DOHH2 (cell line): ENCODE results near the gene ZNF366.

Experiments
- H3F3A ChIP-seq: fragments of 200-600 bp; sonication (generic), shearing (Covaris generic); 2 replicates; pipeline ENCODE4 v1.6.0; 2016; ENCODE audit warnings: antibody characterized with exemption, mild to moderate bottlenecking; ENCODE audit not compliant: control insufficient read depth, insufficient read depth
- H3K27ac ChIP-seq: fragments of 200-600 bp; sonication (generic); 2 replicates; pipeline ENCODE4 v1.5.1; 2014; ENCODE audit warnings: low read depth, mild to moderate bottlenecking, low read length, moderate library complexity
- H3K27me3 ChIP-seq: fragments of 200-600 bp; sonication (generic); 2 replicates; pipeline ENCODE4 v1.6.1; 2014; ENCODE audit warnings: mild to moderate bottlenecking, low read length, mixed read lengths; ENCODE audit not compliant: control insufficient read depth
- H3K36me3 ChIP-seq: fragments of 200-600 bp; sonication (generic); 2 replicates; pipeline ENCODE4 v1.6.1; 2014; ENCODE audit warnings: mild to moderate bottlenecking, low read length, moderate library complexity, mixed read lengths; ENCODE audit not compliant: control insufficient read depth
- H3K4me1 ChIP-seq: fragments of 200-600 bp; sonication (generic); 2 replicates; pipeline ENCODE4 v1.6.1; 2014; ENCODE audit warnings: mild to moderate bottlenecking, low read length, mixed read lengths; ENCODE audit not compliant: control insufficient read depth
- H3K4me2 ChIP-seq: fragments of 200-600 bp; sonication (generic); 2 replicates; pipeline ENCODE4 v1.6.0; 2014; ENCODE audit warnings: mild to moderate bottlenecking, low read length, moderate library complexity
- H3K4me3 ChIP-seq: fragments of 200-600 bp; sonication (generic); 2 replicates; pipeline ENCODE4 v1.5.1; 2014; ENCODE audit warnings: mild to moderate bottlenecking, low read length, mixed read lengths
- H3K79me2 ChIP-seq: fragments of 200-600 bp; sonication (generic); 2 replicates; pipeline ENCODE4 v1.6.1; 2014; ENCODE audit warnings: mild to moderate bottlenecking, low read length, mixed read lengths; ENCODE audit not compliant: control insufficient read depth
- H3K9me2 ChIP-seq: fragments of 200-600 bp; sonication (generic); replicated peaks from 2 replicates; pipeline ENCODE4 v1.6.1; 2014; ENCODE audit warnings: mild to moderate bottlenecking, low read length, mixed read lengths; ENCODE audit not compliant: control insufficient read depth
- H3K9me3 ChIP-seq: fragments of 200-600 bp; sonication (generic); 2 replicates; pipeline ENCODE4 v1.6.1; 2014; ENCODE audit warnings: antibody characterized with exemption, low read length, mixed read lengths; ENCODE audit not compliant: control insufficient read depth, insufficient read depth
- H4K20me1 ChIP-seq: fragments of 200-600 bp; sonication (generic); 2 replicates; pipeline ENCODE4 v1.6.0; 2014; ENCODE audit warnings: low read depth, mild to moderate bottlenecking, antibody characterized with exemption, low read length, moderate library complexity; ENCODE audit not compliant: control insufficient read depth, insufficient read depth
- EZH2phosphoT487 ChIP-seq: fragments of 200-600 bp; sonication (generic); IDR thresholded peaks from 2 replicates; pipeline ENCODE4 v1.6.1; 2017; ENCODE audit warnings: borderline replicate concordance, mild to moderate bottlenecking, antibody characterized with exemption, low read length, moderate library complexity, mixed read lengths
- TF ChIP-seq, protein P1 (sequence below): fragments of 200-600 bp; sonication (generic); IDR thresholded peaks from one replicate; pipeline ENCODE4 v1.5.1; 2014; ENCODE audit warnings: antibody characterized with exemption, mild to moderate bottlenecking, low read depth, low read length; ENCODE audit not compliant: poor library complexity, severe bottlenecking

The ZNF366 gene

DNA sequence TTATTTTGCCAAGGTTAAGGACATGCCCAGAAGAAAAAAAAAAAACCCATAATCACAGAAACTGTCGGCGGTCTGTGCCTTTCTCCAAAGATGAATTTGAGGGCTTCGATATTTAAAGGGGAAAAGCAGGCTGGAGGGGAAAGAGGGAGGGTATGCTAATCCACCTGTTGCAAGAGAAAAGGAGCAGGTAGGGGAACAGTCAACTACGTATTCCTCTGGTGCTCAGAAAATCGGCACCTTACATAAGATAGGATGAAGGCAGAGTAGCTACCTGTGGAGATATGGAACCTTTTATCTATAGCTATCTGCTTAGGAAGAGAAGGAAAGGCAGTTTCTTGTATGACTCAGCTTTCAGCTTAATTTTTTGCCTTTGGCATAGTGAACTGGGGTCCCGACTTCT is 109.4 kb downstream of the ZNF366 start:
- Histone ChIP-seq H3K9me2 (no peaks in the 10 kb centered on the region), H4K20me1 (no peaks in the 10 kb centered on the region), H3K9me3 (peaks cover 11% of the 10 kb centered on the region), H3K4me3 (no peak overlapping the region), H3K36me3 (no peaks in the 10 kb centered on the region), H3K27me3 (peaks cover 22% of the 10 kb centered on the region), H3F3A (no peaks in the 10 kb centered on the region), H3K4me1 (no peaks in the 10 kb centered on the region), H3K79me2 (no peaks in the 10 kb centered on the region), H3K4me2 (no peak overlapping the region), H3K27ac (no peak overlapping the region)
- no peak for TF ChIP-seq EZH2phosphoT487
- TF ChIP-seq, protein P1, sequence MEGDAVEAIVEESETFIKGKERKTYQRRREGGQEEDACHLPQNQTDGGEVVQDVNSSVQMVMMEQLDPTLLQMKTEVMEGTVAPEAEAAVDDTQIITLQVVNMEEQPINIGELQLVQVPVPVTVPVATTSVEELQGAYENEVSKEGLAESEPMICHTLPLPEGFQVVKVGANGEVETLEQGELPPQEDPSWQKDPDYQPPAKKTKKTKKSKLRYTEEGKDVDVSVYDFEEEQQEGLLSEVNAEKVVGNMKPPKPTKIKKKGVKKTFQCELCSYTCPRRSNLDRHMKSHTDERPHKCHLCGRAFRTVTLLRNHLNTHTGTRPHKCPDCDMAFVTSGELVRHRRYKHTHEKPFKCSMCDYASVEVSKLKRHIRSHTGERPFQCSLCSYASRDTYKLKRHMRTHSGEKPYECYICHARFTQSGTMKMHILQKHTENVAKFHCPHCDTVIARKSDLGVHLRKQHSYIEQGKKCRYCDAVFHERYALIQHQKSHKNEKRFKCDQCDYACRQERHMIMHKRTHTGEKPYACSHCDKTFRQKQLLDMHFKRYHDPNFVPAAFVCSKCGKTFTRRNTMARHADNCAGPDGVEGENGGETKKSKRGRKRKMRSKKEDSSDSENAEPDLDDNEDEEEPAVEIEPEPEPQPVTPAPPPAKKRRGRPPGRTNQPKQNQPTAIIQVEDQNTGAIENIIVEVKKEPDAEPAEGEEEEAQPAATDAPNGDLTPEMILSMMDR = no peak

- no peak for TF ChIP-seq EZH2phosphoT487
- TF ChIP-seq, protein P1 = peak; percentile 31
- H4K20me1 ChIP-seq = no peaks in the 10 kb centered on the region
- no peaks in the 10 kb centered on the region for H3K9me3 ChIP-seq
- no peaks in the 10 kb centered on the region for H3K79me2 ChIP-seq
- H3K4me3 ChIP-seq = no peak overlapping the region
- H3F3A ChIP-seq = no peaks in the 10 kb centered on the region
- H3K4me2 ChIP-seq = no peak overlapping the region
- no peaks in the 10 kb centered on the region for H3K36me3 ChIP-seq
- H3K4me1 ChIP-seq = no peaks in the 10 kb centered on the region
- no peaks in the 10 kb centered on the region for H3K9me2 ChIP-seq
- no peak overlapping the region for H3K27ac ChIP-seq
- peaks cover 42% of the 10 kb centered on the region for H3K27me3 ChIP-seq
These were observed 112.5 kb downstream of the ZNF366 start for GRCh38 chr5:72394688-72395087.

GRCh38 chr5:72393052-72393451 is 114.2 kb downstream of the ZNF366 start:
- no peak for TF ChIP-seq EZH2phosphoT487
- TF ChIP-seq, protein P1 = no peak
- H3K4me2 ChIP-seq = no peak overlapping the region
- H3K4me1 ChIP-seq = no peaks in the 10 kb centered on the region
- no peaks in the 10 kb centered on the region for H3K9me2 ChIP-seq
- H3K4me3 ChIP-seq = no peak overlapping the region
- H3K27ac ChIP-seq = no peak overlapping the region
- H3K36me3 ChIP-seq = no peaks in the 10 kb centered on the region
- no peaks in the 10 kb centered on the region for H3K79me2 ChIP-seq
- no peaks in the 10 kb centered on the region for H4K20me1 ChIP-seq
- no peaks in the 10 kb centered on the region for H3F3A ChIP-seq
- H3K9me3 ChIP-seq = no peaks in the 10 kb centered on the region
- H3K27me3 ChIP-seq = peaks cover 37% of the 10 kb centered on the region
